HepG2 (cell line): Measurements from ENCODE around the gene UPF3B. TPM values are rescaled to one million over a fixed set of nuclear protein-coding genes. Genes with fewer than 3 reads are reported as not detected.

Experiments
- BCL6 ChIP-seq: IDR thresholded peaks from 2 replicates; pipeline ENCODE4 v1.6.1; 2016; ENCODE audit warnings: missing genetic modification reagents, missing compliant biosample characterization
- FOXA3 ChIP-seq: IDR thresholded peaks from 2 replicates; pipeline ENCODE4 v1.6.1; 2016; ENCODE audit warnings: missing genetic modification reagents, missing compliant biosample characterization
- HNRNPK ChIP-seq: fragments of 200-400 bp; formaldehyde crosslinking; IDR thresholded peaks from 2 replicates; pipeline ENCODE4 v1.6.1; 2018; ENCODE audit warnings: low read length, low read depth, moderate library complexity, mild to moderate bottlenecking; ENCODE audit not compliant: poor library complexity, severe bottlenecking
- KLF9 ChIP-seq: IDR thresholded peaks from 2 replicates; pipeline ENCODE4 v1.6.1; 2016; ENCODE audit warnings: low read depth
- TGIF2 ChIP-seq: IDR thresholded peaks from 2 replicates; pipeline ENCODE4 v1.6.1; 2016; ENCODE audit warnings: control low read depth, missing compliant biosample characterization
- ZNF24 ChIP-seq: fragments of 450-650 bp; IDR thresholded peaks from 2 replicates; pipeline ENCODE4 v1.6.1; 2017; ENCODE audit warnings: antibody characterized with exemption, mild to moderate bottlenecking
- ZNF318 ChIP-seq: sonication (generic); formaldehyde crosslinking; IDR thresholded peaks from 2 replicates; pipeline ENCODE4 v1.4.0; 2020; ENCODE audit warnings: mild to moderate bottlenecking, missing genetic modification reagents
- ZNF33B ChIP-seq: sonication (generic); formaldehyde crosslinking; IDR thresholded peaks from 2 replicates; pipeline ENCODE4 v1.5.1; 2020; ENCODE audit warnings: mild to moderate bottlenecking, missing genetic modification reagents
- ZNF549 ChIP-seq: sonication (generic); formaldehyde crosslinking; IDR thresholded peaks from 2 replicates; pipeline ENCODE4 v1.5.0; 2020; ENCODE audit warnings: missing genetic modification reagents
- ZNF773 ChIP-seq: sonication (generic); formaldehyde crosslinking; IDR thresholded peaks from 2 replicates; pipeline ENCODE4 v1.4.0; 2020; ENCODE audit warnings: missing genetic modification reagents, borderline replicate concordance
- ZUFSP ChIP-seq: sonication (generic); formaldehyde crosslinking; IDR thresholded peaks from 2 replicates; pipeline ENCODE4 v1.9.0; 2021; ENCODE audit warnings: missing genetic modification reagents, mild to moderate bottlenecking, borderline replicate concordance
- polyA plus RNA-seq, 8 experiments: library from polyadenylated mRNA; depleted of rRNA in 3 of 8; stranded (reverse) in 7 of 8; unstranded in 1 of 8; fragments of >200 nt; fragmentation: Illumina TruSeq in 4 of 8; extraction: Trizol in 4 of 8; gene quantifications; 2 replicates each; pipeline versions ENCODE4 v1.2.1 to v1.2.3, GENCODE V29; 2011 to 2016; ENCODE audit warnings: low read depth in 4 of 8, missing spikeins in 1 of 8, mixed read lengths in 1 of 8; ENCODE audit not compliant: insufficient read depth in 1 of 8
- total RNA-seq, 5 experiments: library from RNA; depleted of rRNA; stranded (reverse); fragments of >200 nt; fragmentation: Illumina TruSeq; extraction: Trizol; gene quantifications; 2 replicates each; pipeline ENCODE4 v1.2.3, GENCODE V29; 2016; ENCODE audit warnings: low read depth in 1 of 5
- TF ChIP-seq, protein P1 (sequence below): fragments of 450-650 bp; IDR thresholded peaks from 2 replicates; pipeline ENCODE4 v1.6.1; 2017
- TF ChIP-seq, protein P2 (sequence below): sonication (generic); formaldehyde crosslinking; IDR thresholded peaks from 2 replicates; pipeline ENCODE4 v1.8.0; 2022; ENCODE audit warnings: mild to moderate bottlenecking, missing genetic modification reagents; ENCODE audit not compliant: insufficient replicate concordance

Gene UPF3B
- total and polyA plus RNA-seq, 2 of the 13 experiments (the other 11 are each of a cell fraction or from before 2014, with no cell fraction given) = 5.2 to 7.2 TPM

DNA sequence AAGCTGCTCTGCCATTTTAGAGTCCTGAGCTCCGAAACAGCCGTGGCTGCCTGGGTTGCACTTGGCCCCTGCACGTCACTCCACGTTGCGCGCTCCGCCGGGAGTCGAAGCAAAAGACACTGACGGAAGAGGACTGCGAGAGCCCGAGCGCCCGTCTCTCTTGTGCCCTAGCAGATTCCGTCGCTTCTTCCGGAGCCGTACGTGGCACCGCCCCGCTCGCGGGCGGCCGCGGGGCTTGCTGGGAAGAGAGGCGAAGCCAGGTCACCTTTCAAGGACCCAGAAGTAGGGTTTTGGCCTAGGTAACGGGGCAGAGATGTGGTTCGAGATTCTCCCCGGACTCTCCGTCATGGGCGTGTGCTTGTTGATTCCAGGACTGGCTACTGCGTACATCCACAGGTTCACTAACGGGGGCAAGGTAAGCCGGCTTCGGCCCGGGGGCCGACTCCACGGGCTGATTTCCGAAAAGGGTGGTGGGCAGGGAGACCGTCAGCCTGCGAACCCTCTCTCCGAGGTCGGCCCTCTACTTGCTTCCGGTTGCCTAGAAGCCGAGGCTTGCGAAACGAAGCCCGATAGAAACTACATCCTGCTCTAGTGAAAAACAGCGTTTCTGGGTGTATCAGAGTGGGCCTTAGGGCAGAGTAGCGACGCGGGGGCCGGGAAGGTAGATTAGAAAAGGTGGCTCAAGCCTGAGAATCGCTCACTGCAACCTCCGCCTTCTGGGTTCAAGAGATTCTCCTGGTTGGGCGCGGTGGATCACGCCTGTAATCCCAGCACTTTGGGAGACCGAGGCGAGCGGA is 19.0 kb upstream of the UPF3B start, which contains the start of the genes NDUFA1 and RNF113A (continued):
- TF ChIP-seq, protein P1, sequence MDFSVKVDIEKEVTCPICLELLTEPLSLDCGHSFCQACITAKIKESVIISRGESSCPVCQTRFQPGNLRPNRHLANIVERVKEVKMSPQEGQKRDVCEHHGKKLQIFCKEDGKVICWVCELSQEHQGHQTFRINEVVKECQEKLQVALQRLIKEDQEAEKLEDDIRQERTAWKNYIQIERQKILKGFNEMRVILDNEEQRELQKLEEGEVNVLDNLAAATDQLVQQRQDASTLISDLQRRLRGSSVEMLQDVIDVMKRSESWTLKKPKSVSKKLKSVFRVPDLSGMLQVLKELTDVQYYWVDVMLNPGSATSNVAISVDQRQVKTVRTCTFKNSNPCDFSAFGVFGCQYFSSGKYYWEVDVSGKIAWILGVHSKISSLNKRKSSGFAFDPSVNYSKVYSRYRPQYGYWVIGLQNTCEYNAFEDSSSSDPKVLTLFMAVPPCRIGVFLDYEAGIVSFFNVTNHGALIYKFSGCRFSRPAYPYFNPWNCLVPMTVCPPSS = no peak
- TF ChIP-seq ZNF318 (CRISPR knock-in tag) (no peak), TGIF2 (no peak), FOXA3 (CRISPR knock-in tag) (peak; percentile 32; the same call in 1 of the 2 replicates), ZUFSP (no peak), ZNF33B (CRISPR knock-in tag) (no peak), KLF9 (CRISPR knock-in tag) (no peak), ZNF24 (no peak), BCL6 (CRISPR knock-in tag) (no peak), HNRNPK (no peak), ZNF773 (CRISPR knock-in tag) (peak; percentile 53; the same call in 1 of the 2 replicates), ZNF549 (CRISPR knock-in tag) (no peak)
- TF ChIP-seq, protein P2, sequence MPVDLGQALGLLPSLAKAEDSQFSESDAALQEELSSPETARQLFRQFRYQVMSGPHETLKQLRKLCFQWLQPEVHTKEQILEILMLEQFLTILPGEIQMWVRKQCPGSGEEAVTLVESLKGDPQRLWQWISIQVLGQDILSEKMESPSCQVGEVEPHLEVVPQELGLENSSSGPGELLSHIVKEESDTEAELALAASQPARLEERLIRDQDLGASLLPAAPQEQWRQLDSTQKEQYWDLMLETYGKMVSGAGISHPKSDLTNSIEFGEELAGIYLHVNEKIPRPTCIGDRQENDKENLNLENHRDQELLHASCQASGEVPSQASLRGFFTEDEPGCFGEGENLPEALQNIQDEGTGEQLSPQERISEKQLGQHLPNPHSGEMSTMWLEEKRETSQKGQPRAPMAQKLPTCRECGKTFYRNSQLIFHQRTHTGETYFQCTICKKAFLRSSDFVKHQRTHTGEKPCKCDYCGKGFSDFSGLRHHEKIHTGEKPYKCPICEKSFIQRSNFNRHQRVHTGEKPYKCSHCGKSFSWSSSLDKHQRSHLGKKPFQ = no peak
